ENCODE results near the gene ZNF518B.

ZNF518B gene, protein sequence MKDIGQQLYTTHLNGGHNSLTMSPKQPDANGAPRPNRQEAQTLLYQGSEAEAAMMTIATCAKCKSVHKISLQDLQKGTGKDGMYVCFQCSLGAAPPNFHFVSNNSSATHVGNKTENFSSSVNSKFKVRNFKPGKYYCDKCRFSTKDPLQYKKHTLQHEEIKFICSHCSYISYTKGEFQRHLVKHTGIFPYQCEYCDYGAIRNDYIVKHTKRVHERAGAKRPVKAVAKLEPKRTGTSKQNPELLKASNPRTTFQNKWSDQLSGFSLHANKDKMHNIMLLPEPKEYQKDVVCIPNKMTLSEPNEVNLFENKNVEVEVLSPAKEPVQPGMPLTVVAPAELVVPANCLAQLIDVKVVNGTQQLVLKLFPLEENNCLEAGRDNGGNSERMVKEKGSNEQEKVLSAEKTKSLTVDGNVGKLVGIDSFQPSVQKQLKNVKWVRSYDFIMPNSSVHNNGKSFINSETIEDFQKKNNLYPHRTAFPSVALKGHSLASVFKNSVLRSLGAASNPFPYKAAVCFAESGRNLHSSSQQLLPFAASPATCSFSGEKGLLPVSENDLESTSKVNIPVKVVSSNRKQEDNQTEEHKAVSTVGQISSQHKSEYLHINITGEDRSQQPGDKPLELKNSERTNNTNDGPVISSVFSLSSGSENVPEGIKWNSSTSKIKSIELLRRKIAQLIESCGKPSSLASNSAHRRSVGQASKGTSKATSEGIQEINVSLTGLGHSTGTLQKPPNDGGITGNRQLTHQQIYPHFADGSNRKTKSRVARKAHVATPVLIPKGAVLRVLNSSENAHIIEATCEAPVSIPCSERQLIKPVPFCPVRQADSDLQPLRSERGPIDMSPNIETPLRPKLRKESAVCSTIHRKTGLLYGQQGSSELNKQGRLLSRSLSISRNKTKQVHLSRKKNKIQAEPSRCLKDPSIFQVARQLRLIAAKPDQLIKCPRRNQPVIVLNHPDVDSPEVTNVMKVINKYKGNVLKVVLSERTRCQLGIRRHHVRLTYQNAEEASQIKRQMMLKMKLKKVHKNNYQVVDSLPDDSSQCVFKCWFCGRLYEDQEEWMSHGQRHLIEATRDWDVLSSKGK

DNA sequence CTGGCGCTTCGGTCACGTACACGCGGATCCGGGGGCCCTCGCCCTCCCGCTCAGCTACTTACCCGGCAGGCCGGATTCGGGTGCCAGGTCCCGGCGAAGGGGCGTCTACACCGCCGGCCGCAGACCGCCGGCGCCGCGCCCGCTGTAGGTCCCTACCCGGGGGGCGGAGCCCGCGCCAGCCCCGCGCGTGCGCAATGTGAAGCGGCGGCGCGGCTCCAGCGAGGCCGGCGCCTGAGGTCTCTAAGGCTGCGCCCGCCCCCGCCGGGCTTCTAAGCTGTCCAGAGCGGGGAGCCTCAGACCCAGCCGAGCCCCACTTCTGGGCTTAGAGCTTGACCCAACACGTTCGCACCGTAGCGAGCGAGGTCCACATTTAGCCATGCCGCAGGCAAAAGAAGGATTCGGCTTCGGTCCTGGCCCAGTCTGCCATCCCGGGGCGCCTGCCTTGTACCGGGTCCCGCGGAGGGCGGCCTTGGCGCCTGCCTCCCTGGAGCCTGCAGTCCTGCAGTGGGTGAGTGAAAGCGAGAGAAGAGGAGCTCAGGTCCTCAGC, at the start of gene ZNF518B:
TSS of gene ZNF518B (minus strand) at position 172 of the 547 bp plus-strand sequence. CDS start 11,098 bp downstream, outside the sequence.
- DNase-seq, result no peak

DNA sequence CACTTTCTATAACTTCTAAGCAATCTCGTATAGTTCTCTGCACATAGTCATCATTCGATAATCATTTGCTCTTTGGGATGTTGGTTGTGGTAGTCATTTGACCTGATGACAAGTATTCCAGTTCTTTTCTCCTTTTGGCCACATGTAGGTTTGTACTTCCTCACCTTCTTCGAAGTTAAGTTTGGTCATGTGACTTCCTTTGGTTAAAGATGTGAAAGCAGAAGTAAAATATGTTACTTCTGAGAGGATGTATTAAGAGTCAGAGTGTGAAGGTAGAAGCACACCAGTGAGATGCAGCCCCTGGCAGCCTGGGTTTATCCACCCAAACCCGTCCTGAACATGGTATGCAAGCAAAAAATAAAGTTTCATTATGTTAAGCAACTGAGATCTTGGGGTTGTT, 48.9 kb upstream of the ZNF518B start:
- no peak for DNase-seq

DNA sequence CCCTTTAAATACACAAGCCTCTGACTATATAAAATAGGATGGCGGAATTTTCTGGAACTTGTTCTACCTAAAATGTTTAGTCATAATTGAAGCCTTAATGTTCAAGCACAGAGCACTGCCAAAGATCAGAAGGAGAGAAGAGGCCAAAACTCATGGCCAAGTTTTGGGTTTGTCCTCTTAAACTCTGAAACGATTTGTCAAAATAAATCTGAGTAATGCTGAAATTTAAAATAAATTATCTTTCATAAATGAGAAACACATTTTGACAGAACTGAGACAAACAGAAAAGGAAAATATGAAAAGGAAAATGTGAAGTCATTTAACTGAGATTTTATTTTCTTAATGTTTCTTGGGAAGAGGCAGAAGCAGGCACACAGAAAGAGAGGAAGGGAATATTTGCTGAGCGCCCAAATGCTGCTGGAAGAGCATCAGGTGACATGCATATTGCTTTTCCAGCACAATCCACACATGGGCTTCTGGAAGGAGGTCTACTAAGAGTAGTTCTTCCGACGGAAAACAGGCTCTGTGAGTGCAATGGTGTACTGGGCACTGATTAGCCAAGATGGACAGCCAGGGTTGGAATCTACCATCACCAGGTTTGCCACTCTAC, 47.4 kb upstream of the ZNF518B start:
- DNase-seq, result no peak

DNA sequence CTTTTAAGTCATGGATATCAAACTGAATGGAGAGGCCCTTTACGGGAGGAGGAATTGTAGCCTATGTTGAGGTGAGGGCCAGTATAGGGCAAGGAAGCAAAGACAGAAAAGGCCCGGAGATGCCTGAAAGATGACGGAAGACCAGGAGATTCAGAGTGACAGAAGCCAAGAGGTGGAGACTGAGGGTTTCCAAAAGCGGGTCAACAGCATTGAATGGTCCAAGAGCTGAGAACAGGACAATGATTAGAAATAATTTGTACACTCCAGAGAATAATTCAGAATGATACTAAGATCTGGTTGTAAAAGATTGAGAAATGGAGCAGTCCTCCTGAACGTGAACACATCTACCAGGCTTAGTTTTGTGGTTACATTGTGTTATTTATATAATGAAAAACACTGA, 45.5 kb upstream of the ZNF518B start:
- DNase-seq, result no peak

DNA sequence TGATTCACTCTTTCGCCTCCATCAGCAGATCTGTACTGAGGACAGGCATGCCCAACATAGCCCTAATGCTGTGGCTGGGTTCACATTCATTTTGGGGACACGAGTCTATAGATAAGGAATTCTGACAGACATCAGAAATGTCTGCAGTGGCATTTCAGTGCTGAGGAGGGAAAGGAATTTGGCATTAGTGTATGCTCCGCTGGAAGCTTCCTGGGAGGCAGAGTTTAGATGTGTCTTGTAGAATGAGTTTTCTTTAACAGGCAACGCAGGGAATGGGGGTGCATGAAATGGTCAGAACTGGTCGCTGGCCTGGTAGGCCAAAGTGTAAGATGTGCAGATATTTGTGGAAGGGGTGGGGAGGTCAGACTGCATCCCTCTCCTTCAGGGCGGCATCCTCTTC, 43.5 kb upstream of the ZNF518B start:
- DNase-seq, result no peak

DNA sequence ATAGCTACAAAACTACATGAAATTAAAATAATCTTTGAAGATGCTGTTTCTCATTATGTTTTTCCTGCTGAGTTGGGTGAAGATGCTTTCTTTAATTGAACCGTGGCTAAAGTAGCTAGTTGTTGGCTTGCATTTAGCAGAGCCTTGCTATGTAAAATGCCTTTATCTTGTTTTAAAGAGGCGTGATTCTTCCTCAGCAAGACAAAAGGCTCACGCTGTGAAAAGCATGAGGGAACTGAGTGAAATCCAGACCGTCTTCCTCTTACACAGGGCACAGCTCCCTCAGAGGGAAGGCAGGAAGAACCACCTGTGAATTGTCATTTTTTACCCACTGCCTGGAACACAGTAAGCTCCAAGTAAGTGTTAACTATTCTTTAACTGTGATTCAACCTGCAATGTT, 39.0 kb upstream of the ZNF518B start:
- no peak for DNase-seq

DNA sequence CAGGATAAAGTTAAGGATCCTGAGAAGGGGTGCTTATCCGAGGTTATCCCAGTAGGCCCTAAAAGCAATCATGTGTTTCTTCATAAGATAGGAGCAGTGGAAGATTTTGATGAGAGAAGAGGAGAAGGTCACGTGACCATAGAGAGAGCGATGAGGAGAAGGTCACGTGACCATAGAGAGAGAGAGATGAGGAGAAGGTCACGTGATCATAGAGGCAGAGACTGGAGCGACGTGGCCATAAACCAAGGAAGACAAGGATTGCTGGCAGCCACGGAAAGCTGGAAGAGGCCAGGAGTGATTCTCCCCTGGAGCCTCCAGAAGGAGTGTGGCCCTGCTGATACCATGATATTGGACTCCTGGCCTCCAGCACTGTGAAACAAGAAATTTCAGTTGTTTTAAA, 38.4 kb upstream of the ZNF518B start:
- no peak for DNase-seq

DNA sequence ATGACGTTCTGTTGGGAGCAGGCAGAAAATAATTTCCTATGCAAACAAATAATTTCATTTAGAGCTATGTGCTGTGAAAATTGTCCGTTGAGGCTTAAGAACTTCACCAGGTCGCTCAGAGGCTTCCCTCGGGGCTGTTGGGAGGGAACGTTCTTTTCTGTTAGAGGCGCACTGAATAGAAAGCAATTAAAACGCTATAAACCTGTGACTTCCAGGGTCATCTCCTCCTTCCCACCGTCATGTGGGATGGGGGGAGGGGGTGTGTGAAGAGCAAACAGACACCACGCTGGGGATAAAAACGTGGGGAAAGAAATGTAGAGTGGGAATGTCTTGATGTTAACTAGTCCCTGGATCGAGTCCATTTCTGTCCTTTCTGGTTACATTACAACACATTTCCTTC, 35.2 kb upstream of the ZNF518B start:
- DNase-seq, result no peak

DNA sequence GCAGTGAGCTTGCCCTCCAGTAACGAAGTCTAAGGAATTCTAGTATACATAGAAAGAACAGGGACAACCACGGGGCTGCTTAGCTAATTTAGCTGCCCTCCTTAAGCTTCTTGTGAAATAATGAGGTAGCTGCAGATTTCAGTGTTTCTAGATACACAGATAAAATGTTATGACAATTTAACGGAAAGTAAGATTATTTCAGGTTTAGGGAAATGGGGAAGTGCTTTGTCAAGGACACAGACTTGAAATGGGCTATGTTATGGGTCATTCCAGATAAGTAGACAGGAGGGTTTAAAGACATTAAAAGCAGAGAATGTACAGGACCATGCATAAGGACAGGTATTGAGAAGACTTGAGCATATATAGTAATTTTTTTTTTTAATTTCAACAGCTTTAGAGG, 34.2 kb upstream of the ZNF518B start:
- no peak for DNase-seq

DNA sequence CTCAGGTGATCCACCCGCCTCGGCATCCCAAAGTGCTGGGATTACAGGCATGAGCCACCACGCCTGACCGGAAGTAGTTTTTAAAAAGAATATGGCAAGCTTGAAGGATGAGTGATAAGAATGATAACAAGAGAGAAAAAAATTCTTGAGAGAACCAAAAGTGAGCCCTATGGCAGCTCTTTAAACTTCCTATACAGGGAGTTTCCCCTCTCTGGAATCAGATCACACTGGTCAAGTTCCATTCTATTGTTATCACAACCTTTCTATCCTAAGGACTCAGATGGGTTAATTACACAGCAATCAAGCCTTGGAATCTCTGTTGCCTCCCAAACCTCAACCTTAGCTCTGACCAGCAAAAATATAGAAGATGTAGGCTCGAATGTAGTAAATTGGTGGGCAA, 33.8 kb upstream of the ZNF518B start:
- DNase-seq, result no peak

DNA sequence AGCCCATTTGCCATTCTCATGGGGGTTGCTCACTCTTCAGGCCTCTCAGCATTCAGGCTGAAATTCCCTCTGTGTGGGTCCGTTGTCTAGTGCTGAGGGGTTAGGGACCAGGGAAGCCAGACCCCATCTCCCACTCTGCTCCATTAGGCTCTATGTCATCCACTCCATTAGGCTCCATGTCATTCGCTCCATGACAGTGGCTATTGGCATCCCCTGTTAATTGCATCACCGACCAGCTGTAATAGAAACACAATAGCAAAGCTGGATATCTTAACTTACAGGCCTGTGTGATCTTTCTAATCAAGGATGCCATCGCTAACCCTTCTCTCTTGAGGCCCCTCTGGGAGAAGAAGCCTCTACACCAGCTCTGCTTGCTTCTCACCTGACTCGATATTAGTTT, 25.7 kb upstream of the ZNF518B start:
- no peak for DNase-seq

DNA sequence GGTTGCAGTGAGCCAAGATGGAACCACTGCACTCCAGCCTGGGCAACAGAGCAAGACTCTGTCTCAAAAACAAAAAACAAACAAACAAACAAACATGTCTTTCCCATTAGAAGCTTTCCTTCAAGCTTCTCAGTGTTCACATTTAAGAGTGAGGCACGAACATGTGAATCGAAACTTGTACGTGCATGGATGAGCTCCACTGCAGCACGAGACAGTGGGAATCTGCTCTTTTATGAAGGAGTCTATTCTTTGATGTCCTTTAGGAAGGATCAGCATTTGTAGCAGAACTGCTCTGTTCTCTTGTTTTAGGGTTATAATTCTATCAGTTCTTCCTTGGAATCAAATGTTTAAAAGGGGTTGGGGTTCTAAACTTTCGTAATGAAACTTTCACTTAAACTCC, 23.4 kb upstream of the ZNF518B start:
- no peak for DNase-seq

DNA sequence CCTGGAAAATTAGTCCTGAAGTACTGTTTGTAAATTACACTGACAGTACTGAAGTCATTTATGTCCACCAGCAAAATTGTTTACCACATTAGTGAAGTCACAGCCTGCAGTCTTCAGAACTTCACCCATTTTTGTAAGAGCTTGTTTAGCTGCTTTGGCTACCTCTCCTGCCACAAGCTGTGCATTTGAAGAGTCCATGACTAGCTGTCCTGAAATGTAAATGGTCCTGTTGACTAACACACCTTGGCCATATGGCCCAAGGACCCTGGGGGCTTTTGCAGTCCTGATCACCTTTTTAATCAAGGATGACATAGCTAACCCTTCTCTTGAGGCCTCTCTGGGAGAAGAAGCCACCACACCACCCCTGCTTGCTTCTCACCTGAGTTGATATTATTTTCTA, 21.4 kb upstream of the ZNF518B start:
- DNase-seq, result no peak

DNA sequence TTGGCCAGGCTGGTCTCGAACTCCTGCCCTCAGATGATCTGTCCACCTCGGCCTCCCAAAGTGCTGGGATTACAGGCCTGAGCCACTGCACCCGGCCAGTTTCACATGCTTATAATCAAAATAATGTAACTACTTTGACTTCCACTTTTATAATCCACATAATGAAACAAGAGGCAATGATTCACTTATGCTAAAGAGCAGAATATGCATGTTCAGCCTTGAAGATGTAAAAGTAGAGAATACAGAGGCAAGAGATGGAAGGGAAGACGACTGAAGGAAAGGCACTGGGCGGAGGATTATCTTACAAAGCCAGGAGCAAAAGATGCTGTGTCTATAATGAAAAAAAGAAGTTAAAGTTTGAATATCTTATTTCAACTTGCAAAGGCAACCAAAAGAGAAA, 13.3 kb upstream of the ZNF518B start:
- no peak for DNase-seq

DNA sequence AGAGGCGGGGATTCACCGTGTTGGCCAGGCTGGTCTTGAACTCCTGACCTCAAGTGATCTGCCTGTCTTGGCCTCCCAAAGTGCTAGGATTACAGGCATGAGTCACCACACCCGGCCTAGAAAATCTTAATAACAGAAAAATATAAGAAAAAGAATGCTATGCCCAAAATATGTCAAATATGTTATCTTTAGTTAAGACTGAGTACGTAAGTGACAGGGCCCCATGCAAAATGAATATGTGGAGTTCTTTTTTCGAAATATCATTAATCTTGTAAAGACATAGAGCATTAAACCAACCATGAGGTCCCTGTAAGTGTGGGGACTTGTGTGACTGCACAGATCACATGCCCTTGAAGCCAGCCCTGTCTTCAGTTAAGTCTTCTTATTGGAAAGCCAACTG, 8.9 kb upstream of the ZNF518B start:
- DNase-seq, result no peak

DNA sequence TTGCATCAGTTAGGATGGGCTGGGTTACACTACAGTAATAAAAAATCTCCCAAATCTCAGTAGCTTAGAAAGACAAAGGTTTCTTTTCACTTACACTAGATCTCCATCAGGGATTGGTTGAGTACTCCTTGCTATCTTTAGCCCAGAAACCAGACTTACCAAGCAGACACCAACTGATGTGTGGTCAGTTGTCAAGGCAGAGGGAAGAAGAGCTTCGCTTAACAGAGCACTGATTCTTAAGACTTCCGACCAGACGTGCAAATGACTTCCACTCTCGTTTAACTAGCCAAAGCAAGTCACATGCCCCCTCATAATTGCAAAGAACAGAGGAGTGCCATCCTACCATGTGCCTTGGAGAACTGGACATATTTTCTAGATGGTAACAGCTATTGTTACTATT, 5.7 kb upstream of the ZNF518B start:
- DNase-seq, result no peak

DNA sequence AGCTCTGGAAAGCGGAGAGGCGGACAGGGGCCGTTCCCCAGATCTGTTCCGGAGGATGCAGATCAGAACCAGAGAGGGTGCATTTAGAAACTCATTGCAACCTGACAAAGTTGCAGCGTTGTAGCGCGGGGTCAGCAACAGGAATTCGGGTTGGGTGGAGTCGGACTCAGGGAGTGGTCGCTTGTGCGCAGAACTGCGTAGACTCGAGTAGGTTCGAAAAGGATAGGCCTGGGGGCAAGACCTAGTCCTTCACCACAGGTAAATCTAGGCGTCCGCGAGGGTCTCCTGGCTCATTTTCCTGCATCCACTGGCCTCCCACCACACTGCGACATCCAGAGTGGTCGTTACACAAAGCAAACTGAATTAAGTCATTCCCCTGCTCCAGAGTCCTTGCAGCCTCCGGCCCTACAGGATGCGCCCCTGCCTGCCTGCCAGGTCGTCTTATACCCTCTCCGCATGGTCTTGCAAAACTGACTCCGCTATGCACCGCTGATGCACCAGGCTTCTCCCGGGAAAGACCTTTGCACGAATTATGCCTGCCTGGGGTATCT, 4.7 kb upstream of the ZNF518B start:
- DNase-seq, result no peak

DNA sequence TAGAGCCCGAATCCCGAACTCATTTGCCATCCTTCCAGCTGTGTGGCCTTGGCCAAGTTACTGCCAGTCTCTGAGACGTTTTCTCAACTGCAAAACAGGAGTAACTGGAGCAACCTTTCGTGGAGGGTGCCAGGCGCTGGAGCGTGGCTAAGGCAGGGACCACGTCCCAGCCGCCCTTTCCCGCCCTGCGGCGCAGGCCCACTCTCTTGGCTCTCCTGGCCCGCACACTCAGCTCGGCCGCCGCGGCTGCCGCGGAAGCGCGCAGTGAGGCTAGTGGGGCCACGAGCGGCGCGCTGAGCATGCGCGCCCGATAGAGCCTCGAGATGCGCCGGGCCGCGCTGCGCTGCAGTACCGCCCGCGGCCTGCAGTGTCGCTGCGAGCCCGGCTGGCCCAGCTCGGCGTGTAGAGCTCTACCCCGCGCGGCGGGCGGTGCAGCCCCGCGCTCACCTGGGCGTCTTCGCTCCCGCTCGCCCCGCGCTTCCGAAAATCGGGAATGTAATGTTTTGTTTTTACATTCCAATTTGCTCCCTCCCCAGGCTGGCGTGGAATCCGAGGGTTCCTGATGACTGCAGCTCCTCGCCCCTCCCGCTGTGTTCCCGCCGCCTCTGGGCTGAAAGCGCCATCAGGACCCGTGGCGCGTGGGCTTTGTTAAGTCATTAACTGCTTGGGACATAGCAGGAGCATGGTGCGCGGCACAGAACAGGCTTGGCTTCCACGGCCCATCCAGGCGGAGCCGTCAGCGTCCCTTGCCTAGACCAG, 4.0 kb upstream of the ZNF518B start:
- no peak for DNase-seq

DNA sequence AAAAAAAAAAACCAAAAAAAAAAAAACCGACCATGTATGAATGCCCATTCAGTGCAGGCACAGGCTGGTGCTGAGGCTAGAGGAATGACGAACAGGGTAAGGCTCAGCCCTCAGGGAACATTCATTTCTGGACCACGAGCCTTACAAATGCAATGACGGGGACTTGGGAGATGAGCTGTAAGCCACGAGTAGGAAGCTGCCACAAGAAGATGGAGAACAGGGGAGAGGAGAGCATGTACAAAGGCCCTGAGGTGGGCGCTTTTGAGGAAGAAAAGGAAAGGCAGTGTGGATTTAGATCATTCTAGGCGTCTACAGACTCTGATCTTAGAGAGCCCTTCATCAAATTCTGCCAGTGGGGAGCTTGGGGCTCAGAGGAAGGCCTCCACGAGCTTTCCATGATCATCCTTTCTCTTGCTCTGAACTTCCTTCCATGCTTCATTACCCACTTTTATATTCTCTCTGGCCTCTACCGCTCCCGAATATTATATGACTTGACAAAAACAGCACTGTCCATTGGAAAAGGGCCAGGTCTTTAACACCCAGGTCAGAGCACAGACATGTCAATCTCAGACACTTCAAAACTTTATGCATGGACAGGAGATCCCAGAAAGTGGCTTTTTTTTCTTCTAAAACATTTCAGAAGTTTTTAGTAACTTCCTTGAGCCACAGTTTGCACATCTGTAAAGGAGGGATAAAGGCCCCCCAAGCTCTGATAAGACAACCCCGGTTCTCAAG, 3.3 kb upstream of the ZNF518B start:
- DNase-seq, result no peak

DNA sequence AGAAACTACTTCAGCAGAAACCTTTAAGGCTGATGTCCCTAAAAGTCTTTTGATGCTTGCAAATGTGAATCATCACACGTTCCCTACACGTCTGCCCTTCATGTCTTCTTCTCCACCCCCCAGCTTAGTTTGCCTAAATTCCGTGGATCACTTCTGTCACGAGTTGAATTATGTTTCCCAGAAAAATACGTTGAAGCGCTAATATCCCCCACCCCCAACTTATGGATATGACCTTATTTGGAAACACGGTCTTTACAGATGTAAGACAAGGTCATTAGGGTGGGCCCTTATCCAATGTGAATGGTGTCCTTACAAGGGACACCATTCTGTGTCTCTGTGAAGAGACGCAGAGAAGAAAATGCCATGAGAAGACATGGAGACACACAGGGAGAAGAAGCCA, 2.1 kb upstream of the ZNF518B start:
- DNase-seq, result no peak

DNA sequence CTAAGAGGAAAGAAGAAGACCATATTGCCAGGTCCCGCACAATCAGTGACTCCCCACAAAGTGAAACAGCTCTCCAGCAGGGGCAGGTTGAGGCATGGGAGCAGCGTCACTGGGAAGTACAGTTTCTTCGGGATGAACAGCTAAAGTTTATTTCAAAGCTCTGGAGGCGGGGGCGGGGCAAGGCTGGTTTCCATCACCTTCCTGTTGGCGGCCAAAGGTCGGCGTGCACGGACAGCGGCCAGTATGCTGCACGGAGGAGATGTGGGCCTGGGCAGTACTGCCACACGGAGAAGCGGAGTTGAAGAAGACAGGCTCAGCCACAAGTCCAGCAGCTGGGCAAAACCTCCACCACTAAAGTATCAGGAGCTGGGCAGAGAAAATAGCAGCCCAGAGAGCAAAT, 951 bp upstream of the ZNF518B start:
- no peak for DNase-seq
